HepG2 (cell line): Measurements from ENCODE around the gene ATP7B.

Experiments
- CTCF ChIP-seq: sonication (generic); formaldehyde crosslinking; IDR thresholded peaks from 2 replicates; pipeline ENCODE4 v1.5.0; 2020; ENCODE audit warnings: mild to moderate bottlenecking, missing genetic modification reagents, moderate library complexity
- FOXA3 ChIP-seq: IDR thresholded peaks from 2 replicates; pipeline ENCODE4 v1.6.1; 2016; ENCODE audit warnings: missing genetic modification reagents, missing compliant biosample characterization
- GABPA ChIP-seq, 2 experiments: IDR thresholded peaks; 2 replicates each; pipeline ENCODE4 v1.6.1; 2011 to 2016; ENCODE audit warnings: low read depth in 2 of 2, low read length in 1 of 2, missing biosample characterization in 1 of 2, missing genetic modification characterization in 1 of 2
- HOXA7 ChIP-seq: sonication (generic); formaldehyde crosslinking; IDR thresholded peaks from 2 replicates; pipeline ENCODE4 v1.8.1; 2022; ENCODE audit warnings: mild to moderate bottlenecking, missing genetic modification reagents, moderate library complexity
- MAZ ChIP-seq, 2 experiments: sonication (generic) in 1 of 2; formaldehyde crosslinking in 1 of 2; IDR thresholded peaks; 2 replicates each; pipeline versions ENCODE4 v1.5.0 to v1.6.1; 2012 to 2020; ENCODE audit warnings: low read depth in 2 of 2, mild to moderate bottlenecking in 2 of 2, borderline replicate concordance in 1 of 2, improper control_type of control experiment in 1 of 2, low read length in 1 of 2, missing genetic modification reagents in 1 of 2, moderate library complexity in 1 of 2
- MXI1 ChIP-seq: IDR thresholded peaks from 3 replicates; pipeline ENCODE4 v1.6.1; 2012; ENCODE audit warnings: low read depth, low read length, inconsistent platforms, borderline replicate concordance
- PLRG1 ChIP-seq: fragments of 450-650 bp; conservative IDR thresholded peaks from 2 replicates; pipeline ENCODE4 v1.6.1; 2016
- RXRA ChIP-seq: sonication (generic); formaldehyde crosslinking; IDR thresholded peaks from 2 replicates; pipeline ENCODE4 v1.5.1; 2020; ENCODE audit warnings: missing genetic modification reagents
- TCF7 ChIP-seq: sonication (generic); IDR thresholded peaks from 2 replicates; pipeline ENCODE4 v1.6.1; 2016; ENCODE audit warnings: antibody characterized with exemption, low read depth
- ZMYM4 ChIP-seq: sonication (generic); formaldehyde crosslinking; IDR thresholded peaks from 2 replicates; pipeline ENCODE4 v1.8.1; 2023; ENCODE audit warnings: mild to moderate bottlenecking, missing genetic modification reagents
- ZNF143 ChIP-seq: sonication (generic); formaldehyde crosslinking; IDR thresholded peaks from 2 replicates; pipeline ENCODE4 v1.4.0; 2020; ENCODE audit warnings: missing genetic modification reagents
- ZNF317 ChIP-seq: sonication (generic); formaldehyde crosslinking; IDR thresholded peaks from 2 replicates; pipeline ENCODE4 v1.5.0; 2020; ENCODE audit warnings: mild to moderate bottlenecking, missing genetic modification reagents
- ZNF362 ChIP-seq: sonication (generic); formaldehyde crosslinking; IDR thresholded peaks from 2 replicates; pipeline ENCODE4 v1.4.0; 2020; ENCODE audit warnings: missing genetic modification reagents, mild to moderate bottlenecking, borderline replicate concordance
- ZSCAN21 ChIP-seq: sonication (generic); formaldehyde crosslinking; IDR thresholded peaks from 2 replicates; pipeline ENCODE4 v1.8.0; 2022; ENCODE audit warnings: mild to moderate bottlenecking, missing genetic modification reagents, moderate library complexity, borderline replicate concordance

DNA sequence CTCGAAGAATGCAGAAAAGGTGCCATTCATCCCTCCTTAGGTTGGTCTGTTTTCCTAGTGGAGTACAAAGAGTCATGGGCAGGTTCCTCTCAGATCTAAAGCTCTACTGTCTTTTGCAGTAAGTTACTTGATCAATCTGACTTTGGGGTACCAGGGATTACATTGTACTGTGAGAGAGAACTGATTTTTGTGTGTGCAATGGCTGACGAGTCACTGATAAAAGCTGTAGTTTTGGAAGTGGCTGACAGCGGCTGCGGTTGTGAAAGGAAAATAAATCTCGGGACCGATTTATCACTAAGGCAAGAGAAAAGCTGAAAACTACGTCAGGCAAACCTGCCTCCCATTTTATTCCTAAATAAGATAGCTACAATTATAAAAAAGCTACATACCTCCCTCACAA, 40.1 kb upstream of the ATP7B start:
- TF ChIP-seq FOXA3 (CRISPR knock-in tag) = no peak
- TF ChIP-seq PLRG1 = no peak
- TF ChIP-seq GABPA (IDR thresholded peaks at IDR 0.05; ENCODE audit: low read depth, low read length) = no peak
- no peak for TF ChIP-seq GABPA (CRISPR knock-in tag; IDR thresholded peaks at IDR 0.05; ENCODE audit: low read depth)
- TF ChIP-seq MAZ (IDR thresholded peaks at IDR 0.05; ENCODE audit: borderline replicate concordance, low read depth, low read length) = no peak
- no peak for TF ChIP-seq MAZ (CRISPR knock-in tag; IDR thresholded peaks at IDR 0.05; ENCODE audit: low read depth)
- TF ChIP-seq ZNF362 (CRISPR knock-in tag) = no peak
- TF ChIP-seq MXI1 = no peak
- no peak for TF ChIP-seq ZMYM4
- TF ChIP-seq CTCF (CRISPR knock-in tag) = no peak
- no peak for TF ChIP-seq TCF7
- TF ChIP-seq ZNF317 (CRISPR knock-in tag) = no peak
- no peak for TF ChIP-seq HOXA7 (CRISPR knock-in tag)
- TF ChIP-seq ZNF143 (CRISPR knock-in tag) = no peak
- TF ChIP-seq ZSCAN21 (CRISPR knock-in tag) = no peak
- TF ChIP-seq RXRA (CRISPR knock-in tag) = no peak
